ENCODE data around the gene MLANA. TPM values are rescaled to one million over a fixed set of nuclear protein-coding genes. Genes with fewer than 3 reads are reported as not detected.
"Not testable (repeated sequence)": the region's sequence is repeated elsewhere in the genome, so short reads cannot be mapped to it uniquely, and the experiment has no call there.

The MLANA gene
- total RNA-seq, 2 donors from 2014 or later = not detected

DNA sequence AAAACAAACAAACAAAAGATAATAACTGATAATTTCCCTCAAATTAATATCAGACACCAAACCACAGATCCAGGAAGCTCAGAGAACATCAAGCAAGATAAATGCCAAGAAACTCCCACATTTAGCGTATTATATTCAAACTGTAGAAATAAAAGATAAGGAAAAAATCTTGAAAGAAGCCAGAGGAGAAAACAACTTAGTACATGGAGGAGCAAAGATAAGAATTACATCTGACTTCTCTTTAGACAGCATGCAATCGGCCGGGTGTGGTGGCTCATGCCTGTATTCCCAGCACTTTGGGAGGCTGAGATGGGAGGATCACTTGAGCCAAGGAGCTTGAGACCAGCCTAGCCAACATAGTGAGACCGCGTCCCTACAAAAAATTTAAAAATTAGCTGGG lies 17.2 kb upstream of the MLANA start:
- H3K4me1 ChIP-seq = no peaks in the 10 kb centered on the region
- no peaks in the 10 kb centered on the region for H3K27me3 ChIP-seq
- no peak overlapping the region for H3K27ac ChIP-seq
- 85 to 93% methylated on average over 5 of the region's 5 CpGs for WGBS, 2 donors
- ATAC-seq (no peak), DNase-seq (no peak)
- no peaks in the 10 kb centered on the region for H3K36me3 ChIP-seq (replicated peaks in 1 of 2; ENCODE audit: insufficient read depth in 1 of 2, low read depth in 2 of 2)
- H3K9me3 ChIP-seq = no peaks in the 10 kb centered on the region
- intact Hi-C loops (cut with DNase I) = no loop called here
- no peak for TF ChIP-seq POLR2A (IDR thresholded peaks at IDR 0.05)
- TF ChIP-seq, protein P1, sequence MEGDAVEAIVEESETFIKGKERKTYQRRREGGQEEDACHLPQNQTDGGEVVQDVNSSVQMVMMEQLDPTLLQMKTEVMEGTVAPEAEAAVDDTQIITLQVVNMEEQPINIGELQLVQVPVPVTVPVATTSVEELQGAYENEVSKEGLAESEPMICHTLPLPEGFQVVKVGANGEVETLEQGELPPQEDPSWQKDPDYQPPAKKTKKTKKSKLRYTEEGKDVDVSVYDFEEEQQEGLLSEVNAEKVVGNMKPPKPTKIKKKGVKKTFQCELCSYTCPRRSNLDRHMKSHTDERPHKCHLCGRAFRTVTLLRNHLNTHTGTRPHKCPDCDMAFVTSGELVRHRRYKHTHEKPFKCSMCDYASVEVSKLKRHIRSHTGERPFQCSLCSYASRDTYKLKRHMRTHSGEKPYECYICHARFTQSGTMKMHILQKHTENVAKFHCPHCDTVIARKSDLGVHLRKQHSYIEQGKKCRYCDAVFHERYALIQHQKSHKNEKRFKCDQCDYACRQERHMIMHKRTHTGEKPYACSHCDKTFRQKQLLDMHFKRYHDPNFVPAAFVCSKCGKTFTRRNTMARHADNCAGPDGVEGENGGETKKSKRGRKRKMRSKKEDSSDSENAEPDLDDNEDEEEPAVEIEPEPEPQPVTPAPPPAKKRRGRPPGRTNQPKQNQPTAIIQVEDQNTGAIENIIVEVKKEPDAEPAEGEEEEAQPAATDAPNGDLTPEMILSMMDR (IDR thresholded peaks at IDR 0.05) = no peak
- no peak overlapping the region for H3K4me3 ChIP-seq

DNA sequence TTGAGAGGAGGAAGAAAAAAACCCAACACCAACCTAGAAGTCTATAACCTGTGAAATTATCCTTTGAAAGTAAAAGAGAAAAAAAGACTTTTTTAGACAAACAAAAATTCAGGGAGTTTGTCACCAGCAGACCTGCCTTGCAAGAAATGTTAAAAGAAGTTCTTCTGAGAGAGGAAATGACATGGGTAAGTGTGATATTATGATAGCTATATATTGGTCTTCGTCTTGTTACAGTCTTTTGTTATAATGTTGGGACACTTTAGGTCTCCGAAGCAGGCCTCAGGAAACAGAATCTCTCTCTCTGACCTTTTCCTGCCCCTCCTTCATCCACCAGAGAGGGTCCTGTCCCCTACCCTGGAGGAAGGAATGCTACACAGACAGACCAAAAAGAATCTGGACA lies 16.6 kb upstream of the MLANA start:
- no peak for ATAC-seq
- no peaks in the 10 kb centered on the region for H3K27me3 ChIP-seq
- intact Hi-C loops (cut with DNase I) = no loop called here
- H3K9me3 ChIP-seq = no peaks in the 10 kb centered on the region
- no peak overlapping the region for H3K4me3 ChIP-seq
- H3K27ac ChIP-seq = no peak overlapping the region
- TF ChIP-seq, protein P1 (IDR thresholded peaks at IDR 0.05) = no peak
- TF ChIP-seq POLR2A (IDR thresholded peaks at IDR 0.05) = no peak
- DNase-seq = no peak
- WGBS, 2 donors = 82 to 89% methylated on average over 2 of the region's 2 CpGs
- H3K4me1 ChIP-seq = no peaks in the 10 kb centered on the region
- no peaks in the 10 kb centered on the region for H3K36me3 ChIP-seq (replicated peaks in 1 of 2; ENCODE audit: insufficient read depth in 1 of 2, low read depth in 2 of 2)

DNA sequence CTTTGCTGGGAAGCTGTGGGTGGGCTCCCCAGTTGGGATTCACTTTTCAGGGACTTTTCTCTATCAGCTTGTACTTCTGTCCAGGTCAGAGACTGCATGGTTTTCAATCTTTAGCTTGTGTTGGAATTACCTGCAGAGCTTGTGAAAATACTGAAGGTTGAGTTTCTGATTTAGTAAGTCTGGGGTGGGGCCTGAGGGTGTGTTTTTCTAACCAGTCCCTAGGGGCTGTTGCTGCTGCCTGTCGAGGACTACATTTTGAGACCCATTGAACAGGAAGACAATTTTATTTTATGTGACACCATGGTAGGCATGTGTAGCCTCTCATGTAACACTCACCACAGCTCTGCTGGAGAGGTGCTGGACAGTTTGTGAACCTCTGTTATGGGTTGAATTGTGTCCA lies 14.7 kb upstream of the MLANA start:
- Histone ChIP-seq H3K27me3 (no peaks in the 10 kb centered on the region), H3K4me1 (no peaks in the 10 kb centered on the region), H3K36me3 (replicated peaks in 1 of 2; ENCODE audit: insufficient read depth in 1 of 2, low read depth in 2 of 2) (no peaks in the 10 kb centered on the region), H3K27ac (no peak overlapping the region), H3K4me3 (no peak overlapping the region), H3K9me3 (no peaks in the 10 kb centered on the region)
- TF ChIP-seq POLR2A (IDR thresholded peaks at IDR 0.05) = no peak
- no peak for DNase-seq
- intact Hi-C loops (cut with DNase I) = no loop called here
- WGBS, 2 donors = 46 to 80% methylated on average over 1 of the region's 1 CpG
- ATAC-seq = no peak

DNA sequence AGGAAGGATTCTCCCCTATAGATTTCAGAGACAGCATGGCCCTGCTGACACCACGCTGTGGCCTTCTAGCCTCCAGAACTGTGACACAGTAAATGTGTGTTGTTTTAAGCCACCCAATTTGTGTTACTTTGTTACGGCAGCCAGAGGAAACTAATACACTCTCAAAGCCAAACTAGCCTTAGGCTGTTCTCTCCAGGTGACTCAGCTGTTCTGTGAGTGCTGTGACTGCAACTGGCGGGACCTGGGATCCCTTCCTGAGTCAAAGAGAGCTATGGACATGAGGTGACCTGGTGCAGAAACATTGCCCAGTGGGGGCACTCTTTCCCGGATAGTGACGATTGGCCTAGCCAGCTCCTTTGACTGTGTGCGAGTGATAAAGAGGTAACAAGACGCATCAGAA lies 14.0 kb upstream of the MLANA start:
- H3K36me3 ChIP-seq (replicated peaks in 1 of 2; ENCODE audit: insufficient read depth in 1 of 2, low read depth in 2 of 2) = no peaks in the 10 kb centered on the region
- TF ChIP-seq POLR2A (IDR thresholded peaks at IDR 0.05) = no peak
- TF ChIP-seq, protein P1 (IDR thresholded peaks at IDR 0.05) = no peak
- no peaks in the 10 kb centered on the region for H3K27me3 ChIP-seq
- no peaks in the 10 kb centered on the region for H3K9me3 ChIP-seq
- DNase-seq (no peak), ATAC-seq (no peak)
- 91 to 94% methylated on average over 7 of the region's 7 CpGs for WGBS, 2 donors
- no peak overlapping the region for H3K27ac ChIP-seq
- H3K4me1 ChIP-seq = no peaks in the 10 kb centered on the region
- no peak overlapping the region for H3K4me3 ChIP-seq
- intact Hi-C loops (cut with DNase I) = no loop called here

DNA sequence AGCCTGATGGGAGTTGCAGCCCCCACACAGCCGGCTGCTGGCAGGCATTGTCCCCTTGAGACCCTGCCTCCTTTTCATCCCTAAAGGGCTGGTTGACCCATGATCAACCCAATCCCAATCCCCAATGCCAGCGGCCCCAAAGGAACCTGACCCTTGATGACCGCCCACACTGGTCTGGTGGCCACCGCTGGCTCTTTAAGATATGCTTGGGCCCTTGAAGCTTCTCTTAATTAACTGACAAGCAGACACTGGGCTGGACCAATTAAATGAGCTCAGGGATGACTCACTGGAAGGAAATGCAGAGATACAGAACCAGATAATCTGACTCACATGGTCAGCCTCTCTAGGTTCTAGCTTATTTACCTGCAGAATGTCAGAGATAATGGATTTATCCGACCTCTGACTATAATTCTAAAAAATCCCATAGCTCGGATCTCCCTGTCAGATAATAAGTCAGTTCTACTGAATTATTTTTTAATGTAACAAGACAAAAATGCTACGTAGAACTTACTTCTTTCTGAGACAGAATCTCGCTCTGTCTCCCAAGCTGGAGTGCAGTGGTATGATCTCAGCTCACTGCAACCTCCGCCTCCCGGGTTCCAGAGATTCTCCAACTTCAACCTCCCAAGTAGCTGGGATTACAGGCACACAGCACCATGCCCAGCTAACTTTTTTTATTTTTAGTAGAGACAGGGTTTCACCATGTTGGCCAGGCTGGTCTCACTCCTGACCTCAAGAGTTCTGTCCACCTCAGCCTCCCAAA lies 11.1 kb upstream of the MLANA start:
- intact Hi-C loops (cut with DNase I) = loop anchor here (10.0 kb wide), 1 partner anchor 425 kb away; no protein-coding TSS in a partner anchor

DNA sequence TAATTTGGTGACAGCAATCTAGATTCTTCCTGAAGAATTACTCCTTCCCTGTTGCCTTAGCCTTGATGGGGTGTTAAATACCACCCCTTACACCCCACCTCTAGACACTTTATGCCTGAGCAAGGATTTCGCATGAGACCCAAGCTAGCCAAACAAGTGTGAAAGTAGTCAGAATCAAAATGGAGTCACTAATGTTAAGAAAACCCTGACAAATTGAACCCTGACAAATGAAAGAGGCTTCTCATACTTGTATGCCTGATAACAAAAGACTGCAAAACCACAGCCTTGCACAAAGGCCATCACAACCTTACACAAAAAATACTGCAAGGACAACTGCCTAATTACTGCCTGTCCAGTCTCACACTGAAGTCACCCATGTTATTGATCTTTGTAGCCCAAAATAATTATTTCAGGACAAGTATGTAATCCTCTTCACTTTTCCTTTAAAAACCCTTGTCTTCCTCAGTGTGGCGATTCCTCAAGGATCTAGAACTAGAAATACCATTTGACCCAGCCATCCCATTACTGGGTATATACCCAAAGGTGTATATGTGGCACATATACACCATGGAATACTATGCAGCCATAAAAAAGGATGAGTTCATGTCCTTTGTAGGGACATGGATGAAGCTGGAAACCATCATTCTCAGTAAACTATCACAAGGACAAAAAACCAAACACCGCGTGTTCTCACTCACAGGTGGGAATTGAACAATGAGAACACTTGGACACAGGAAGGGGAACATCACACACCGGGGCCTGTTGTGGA lies 8.3 kb upstream of the MLANA start:
- 92 to 95% methylated on average over 5 of the region's 5 CpGs for WGBS, 2 donors
- DNase-seq; H3K27me3 ChIP-seq; H3K9me3 ChIP-seq; ATAC-seq; H3K36me3 ChIP-seq (replicated peaks in 1 of 2; ENCODE audit: insufficient read depth in 1 of 2, low read depth in 2 of 2); H3K4me1 ChIP-seq; H3K4me3 ChIP-seq; H3K27ac ChIP-seq: not testable (repeated sequence)
- intact Hi-C loops (cut with DNase I) = loop anchor here (10.0 kb wide), 1 partner anchor 422 kb away; no protein-coding TSS in a partner anchor

More for the DNA sequence above, 11.1 kb upstream of the MLANA start:
- no peaks in the 10 kb centered on the region for H3K4me1 ChIP-seq
- H3K4me3 ChIP-seq = no peak overlapping the region
- H3K9me3 ChIP-seq = no peaks in the 10 kb centered on the region
- H3K36me3 ChIP-seq (replicated peaks in 1 of 2; ENCODE audit: insufficient read depth in 1 of 2, low read depth in 2 of 2) = no peaks in the 10 kb centered on the region
- H3K27me3 ChIP-seq = no peaks in the 10 kb centered on the region
- 80 to 89% methylated on average over 10 of the region's 10 CpGs for WGBS, 2 donors
- ATAC-seq = peak; percentile 27
- TF ChIP-seq, protein P1 (IDR thresholded peaks at IDR 0.05) = no peak
- TF ChIP-seq POLR2A (IDR thresholded peaks at IDR 0.05) = no peak
- DNase-seq = no peak
- H3K27ac ChIP-seq = no peak overlapping the region

Measured in body of pancreas (tissue), 4 donors.